ENCODE measurements around the gene GP1BB.

- TF ChIP-seq IRF1 (CRISPR knock-in tag; IDR thresholded peaks at IDR 0.05; ENCODE audit: low read depth) (no peak), CC2D1A (CRISPR knock-in tag; IDR thresholded peaks at IDR 0.05) (no peak), ZNF513 (CRISPR knock-in tag; conservative IDR thresholded peaks at IDR 0.05) (no peak)
These were observed 37.0 kb downstream of the GP1BB start, which contains the start of gene TBX1 for GRCh38 chr22:19760058-19760950.

Data from HepG2 (cell line).